Sciatic nerve (tissue), 2 donors: ENCODE data around the gene STX2. TPM values are rescaled to one million over a fixed set of nuclear protein-coding genes. Genes with fewer than 3 reads are reported as not detected.

ENCODE experiments used
- ATAC-seq: fragments of 200-7000 bp; cut with Tn5 transposase; one replicate; pipeline ENCODE4 v1.9.1; 2020; ENCODE audit warnings: mild to moderate bottlenecking, moderate library complexity
- DNase-seq: peaks from one replicate; pipeline ENCODE4 v3.0.0-alpha.2; 2020; ENCODE audit warnings: low spot score
- intact Hi-C: fragments of 100-400 bp; cut with DNase I; formaldehyde crosslinking; loops from one replicate; pipeline ENCODE4 v1.14.2; 2022
- total RNA-seq: library from RNA; stranded (reverse); fragmentation: NEBNext Ultra II Directional; extraction: Animal tissue kit (Norgen Biotek cat#: 25700); gene quantifications from one replicate; pipeline ENCODE4 v1.2.1, GENCODE V29; 2021
- donor health status: DM: no; HTN: no; CAD: no.
- donor health status: DM: no; HTN: no; CAD: no.

STX2 gene
- total RNA-seq, 1 donor from 2014 or later = 35.0 TPM

- intact Hi-C loops = no loop called here
- peak; percentile 69 for DNase-seq
- ATAC-seq = peak; percentile 44
Measured at GRCh38 chr12:130838284-130838950, 633 bp downstream of the STX2 start.

GRCh38 chr12:130835436-130835835 is 3.6 kb downstream of the STX2 start:
- ATAC-seq (no peak), DNase-seq (peak; percentile 13)
- intact Hi-C loops = no loop called here

GRCh38 chr12:130835011-130835410 is 4.0 kb downstream of the STX2 start:
- DNase-seq (peak; percentile 56), ATAC-seq (no peak)
- intact Hi-C loops = no loop called here

GRCh38 chr12:130832561-130833209 is 6.4 kb downstream of the STX2 start:
- intact Hi-C loops = no loop called here
- ATAC-seq (peak; percentile 59), DNase-seq (no peak)

GRCh38 chr12:130831876-130832405 is 7.1 kb downstream of the STX2 start:
- ATAC-seq (no peak), DNase-seq (no peak)
- intact Hi-C loops = no loop called here

- DNase-seq (no peak), ATAC-seq (no peak)
- intact Hi-C loops = no loop called here
Measured at GRCh38 chr12:130831246-130831645, 7.8 kb downstream of the STX2 start.

GRCh38 chr12:130830246-130830551 is 8.9 kb downstream of the STX2 start:
- intact Hi-C loops = no loop called here
- DNase-seq (peak; percentile 51), ATAC-seq (no peak)

- no peak for ATAC-seq
- DNase-seq = peak; percentile 50
- intact Hi-C loops = no loop called here
Measured at GRCh38 chr12:130829391-130830245, 9.4 kb downstream of the STX2 start.

- ATAC-seq (no peak), DNase-seq (peak; percentile 34)
- intact Hi-C loops = no loop called here
Measured at GRCh38 chr12:130828895-130829294, 10.2 kb downstream of the STX2 start.

GRCh38 chr12:130827432-130827831 is 11.6 kb downstream of the STX2 start:
- intact Hi-C loops = no loop called here
- ATAC-seq (peak; percentile 57), DNase-seq (no peak)

GRCh38 chr12:130826151-130826801 is 12.8 kb downstream of the STX2 start:
- intact Hi-C loops = no loop called here
- no peak for DNase-seq
- ATAC-seq = peak; percentile 73

- DNase-seq (no peak), ATAC-seq (no peak)
- intact Hi-C loops = no loop called here
Measured at GRCh38 chr12:130825771-130826150, 13.3 kb downstream of the STX2 start.

GRCh38 chr12:130819681-130820080 is 19.4 kb downstream of the STX2 start:
- ATAC-seq (no peak), DNase-seq (no peak)
- intact Hi-C loops = no loop called here

- intact Hi-C loops = no loop called here
- ATAC-seq (peak; percentile 95), DNase-seq (peak; percentile 80)
Measured at GRCh38 chr12:130818635-130819576, 20.1 kb downstream of the STX2 start.

GRCh38 chr12:130818272-130818634 is 20.8 kb downstream of the STX2 start:
- ATAC-seq (no peak), DNase-seq (no peak)
- intact Hi-C loops = no loop called here

GRCh38 chr12:130817804-130818203 is 21.2 kb downstream of the STX2 start:
- ATAC-seq = no peak
- peak; percentile 50 for DNase-seq
- intact Hi-C loops = no loop called here

- intact Hi-C loops = no loop called here
- DNase-seq = peak; percentile 45
- ATAC-seq = no peak
Measured at GRCh38 chr12:130816097-130816496, 23.0 kb downstream of the STX2 start.

GRCh38 chr12:130815028-130815741 is 23.9 kb downstream of the STX2 start:
- intact Hi-C loops = no loop called here
- no peak for DNase-seq
- no peak for ATAC-seq
